GM21619 (cell line): ENCODE results near the gene RALGPS1.
"Not testable (repeated sequence)": the region's sequence is repeated elsewhere in the genome, so short reads cannot be mapped to it uniquely, and the experiment has no call there.

Experiments
- ATAC-seq: cut with Tn5 transposase; IDR thresholded peaks from one replicate; pipeline ENCODE4 v1.9.1; 2021; ENCODE audit not compliant: unreplicated experiment

Gene RALGPS1

GRCh38 chr9:127168756-127169574, 254.4 kb downstream of the RALGPS1 start:
- ATAC-seq = no peak

- ATAC-seq = no peak
Observed at GRCh38 chr9:127169575-127169883, 254.9 kb downstream of the RALGPS1 start.

GRCh38 chr9:127170103-127170502, 255.5 kb downstream of the RALGPS1 start:
- no peak for ATAC-seq

GRCh38 chr9:127170652-127171051, 256.1 kb downstream of the RALGPS1 start:
- ATAC-seq = no peak

GRCh38 chr9:127171348-127171747, 256.8 kb downstream of the RALGPS1 start:
- ATAC-seq = not testable (repeated sequence)

GRCh38 chr9:127172066-127172707, 257.6 kb downstream of the RALGPS1 start:
- ATAC-seq = no peak

GRCh38 chr9:127173063-127173462, 258.5 kb downstream of the RALGPS1 start:
- no peak for ATAC-seq

- no peak for ATAC-seq
Observed at GRCh38 chr9:127174386-127175318, 260.1 kb downstream of the RALGPS1 start.

GRCh38 chr9:127175319-127175715, 260.7 kb downstream of the RALGPS1 start:
- ATAC-seq = no peak

GRCh38 chr9:127175764-127176163, 261.2 kb downstream of the RALGPS1 start:
- ATAC-seq = no peak

- ATAC-seq = no peak
Observed at GRCh38 chr9:127176631-127177030, 262.0 kb downstream of the RALGPS1 start.

- ATAC-seq = no peak
Observed at GRCh38 chr9:127177231-127177630, 262.6 kb downstream of the RALGPS1 start.

GRCh38 chr9:127177665-127178265, 263.2 kb downstream of the RALGPS1 start:
- ATAC-seq = no peak

GRCh38 chr9:127178686-127179632, 264.4 kb downstream of the RALGPS1 start:
- no peak for ATAC-seq

GRCh38 chr9:127179633-127180441, 265.3 kb downstream of the RALGPS1 start:
- ATAC-seq = no peak

GRCh38 chr9:127180457-127181314, 266.1 kb downstream of the RALGPS1 start:
- ATAC-seq = no peak

- no peak for ATAC-seq
Observed at GRCh38 chr9:127181315-127181580, 266.7 kb downstream of the RALGPS1 start.

- no peak for ATAC-seq
Observed at GRCh38 chr9:127181595-127182190, 267.1 kb downstream of the RALGPS1 start.
